WTC11 (cell line): ENCODE measurements around the gene MT1G. TPM values are rescaled to one million over a fixed set of nuclear protein-coding genes. Genes with fewer than 3 reads are reported as not detected.
"Not testable (repeated sequence)": the region's sequence is repeated elsewhere in the genome, so short reads cannot be mapped to it uniquely, and the experiment has no call there.

Experiments
- ATAC-seq: fragments of 200-7000 bp; cut with Tn5 transposase; 2 replicates; pipeline ENCODE4 v1.10.0; 2021; ENCODE audit warnings: mild to moderate bottlenecking, moderate library complexity
- CTCF ChIA-PET: fragments of 300-600 bp; sonication (Branson Sonifier 250); formaldehyde crosslinking; loops from one replicate; lab custom pipeline; 2021; ENCODE audit warnings: antibody characterized with exemption; lab: Charles Lee
- POLR2A ChIA-PET: fragments of 350-600 bp; sonication (Branson Sonifier 250); formaldehyde crosslinking; loops from one replicate; lab custom pipeline; 2021; ENCODE audit warnings: antibody characterized with exemption; lab: Charles Lee
- DNase-seq: peaks from one replicate; pipeline ENCODE4 v3.0.0; 2021; ENCODE audit warnings: low spot score
- H3K27ac Mint-ChIP-seq: 2 replicates; pipeline ENCODE4 v1.8.0; 2021; ENCODE audit warnings: mixed read lengths
- H3K27me3 Mint-ChIP-seq: 2 replicates; pipeline ENCODE4 v1.8.0; 2021; ENCODE audit warnings: low read depth, mild to moderate bottlenecking, moderate library complexity, mixed read lengths
- H3K36me3 Mint-ChIP-seq: 2 replicates; pipeline ENCODE4 v1.8.0; 2021; ENCODE audit warnings: mixed read lengths
- H3K4me1 Mint-ChIP-seq: 2 replicates; pipeline ENCODE4 v1.8.0; 2022; ENCODE audit warnings: mixed read lengths
- H3K4me3 Mint-ChIP-seq: 2 replicates; pipeline ENCODE4 v1.8.0; 2021; ENCODE audit warnings: mild to moderate bottlenecking, moderate library complexity, mixed read lengths
- H3K9me3 Mint-ChIP-seq: 2 replicates; pipeline ENCODE4 v1.8.0; 2021; ENCODE audit warnings: mixed read lengths
- NFE2L1 ChIP-seq: sonication (generic); formaldehyde crosslinking; IDR thresholded peaks from 2 replicates; pipeline ENCODE4 v1.8.1; 2023; ENCODE audit warnings: missing genetic modification reagents
- PRRX2 ChIP-seq: fragments of 250-450 bp; sonication (Bioruptor Pico); IDR thresholded peaks from 2 replicates; pipeline ENCODE4 v1.8.0; 2021; ENCODE audit warnings: mild to moderate bottlenecking
- USF1 ChIP-seq: sonication (generic); formaldehyde crosslinking; IDR thresholded peaks from 2 replicates; pipeline ENCODE4 v1.8.0; 2022; ENCODE audit warnings: mild to moderate bottlenecking, missing genetic modification reagents
- total RNA-seq: library from RNA; stranded (reverse); gene quantifications from 3 replicates; pipeline ENCODE4 v1.2.3, GENCODE V29; 2021
- TF ChIP-seq, protein P1 (sequence below): sonication (generic); formaldehyde crosslinking; IDR thresholded peaks from 2 replicates; pipeline ENCODE4 v1.8.0; 2022; ENCODE audit warnings: mild to moderate bottlenecking, missing genetic modification reagents
- TF ChIP-seq, protein P2 (sequence below): sonication (generic); formaldehyde crosslinking; IDR thresholded peaks from 2 replicates; pipeline ENCODE4 v1.8.1; 2022; ENCODE audit warnings: mild to moderate bottlenecking, moderate library complexity, missing genetic modification reagents
- TF ChIP-seq, protein P3 (sequence below): sonication (generic); formaldehyde crosslinking; IDR thresholded peaks from 2 replicates; pipeline ENCODE4 v1.8.0; 2023; ENCODE audit warnings: missing genetic modification reagents, mild to moderate bottlenecking, borderline replicate concordance

MT1G gene
- total RNA-seq, 1 experiment from 2014 or later = 333 TPM

GRCh38 chr16:56669840-56670619 lies 2.2 kb upstream of the MT1G start:
- Mint-ChIP-seq H3K4me1 (peaks cover 52% of the 10 kb centered on the region), H3K4me3 (peak overlapping the region; percentile 74), H3K36me3 (no peaks in the 10 kb centered on the region), H3K27me3 (peaks cover 85% of the 10 kb centered on the region), H3K27ac (no peak overlapping the region), H3K9me3 (no peaks in the 10 kb centered on the region)
- ChIA-PET POLR2A (interaction anchor here (0.8 to 3.4 kb wide), 8 partner anchors 12 to 62 kb away, joined by 3 to 46 read pairs (median 7); partner anchors contain the start of genes MT1E, MT1F, MT1X and MT2A), CTCF (interaction anchor here (0.6 to 3.6 kb wide), 4 partner anchors 17 to 51 kb away, joined by 3 to 24 read pairs (median 4); no protein-coding TSS in a partner anchor)
- TF ChIP-seq, protein P1, sequence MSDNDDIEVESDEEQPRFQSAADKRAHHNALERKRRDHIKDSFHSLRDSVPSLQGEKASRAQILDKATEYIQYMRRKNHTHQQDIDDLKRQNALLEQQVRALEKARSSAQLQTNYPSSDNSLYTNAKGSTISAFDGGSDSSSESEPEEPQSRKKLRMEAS (CRISPR knock-in tag) = 0 out of 2 replicates have a peak, but pooled peaks have one; percentile 3
- TF ChIP-seq, protein P2, sequence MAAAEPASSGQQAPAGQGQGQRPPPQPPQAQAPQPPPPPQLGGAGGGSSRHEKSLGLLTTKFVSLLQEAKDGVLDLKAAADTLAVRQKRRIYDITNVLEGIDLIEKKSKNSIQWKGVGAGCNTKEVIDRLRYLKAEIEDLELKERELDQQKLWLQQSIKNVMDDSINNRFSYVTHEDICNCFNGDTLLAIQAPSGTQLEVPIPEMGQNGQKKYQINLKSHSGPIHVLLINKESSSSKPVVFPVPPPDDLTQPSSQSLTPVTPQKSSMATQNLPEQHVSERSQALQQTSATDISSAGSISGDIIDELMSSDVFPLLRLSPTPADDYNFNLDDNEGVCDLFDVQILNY (CRISPR knock-in tag) = 0 out of 2 replicates have a peak, but pooled peaks have one; percentile 34
- no peak for TF ChIP-seq PRRX2 (CRISPR knock-in tag)
- no peak for ATAC-seq
- no peak for DNase-seq

- Mint-ChIP-seq H3K4me3 (peak within 1 kb of the TSS; percentile 74), H3K27me3 (peaks cover 93% of the 10 kb centered on the region), H3K9me3 (no peaks in the 10 kb centered on the region), H3K4me1 (peaks cover 45% of the 10 kb centered on the region), H3K36me3 (no peaks in the 10 kb centered on the region), H3K27ac (no peak within 1 kb of the TSS)
- ATAC-seq = peak; percentile 29
- POLR2A ChIA-PET = interaction anchor here (0.7 to 3.4 kb wide), 9 partner anchors 11 to 61 kb away, joined by 3 to 46 read pairs (median 6); partner anchors contain the start of genes MT1E, MT1F, MT1X and MT2A
- peak; percentile 57 for DNase-seq
- CTCF ChIA-PET = interaction anchor here (0.6 to 3.6 kb wide), 4 partner anchors 16 to 50 kb away, joined by 3 to 24 read pairs (median 4); no protein-coding TSS in a partner anchor
- TF ChIP-seq, protein P1 (CRISPR knock-in tag) = peak; percentile 70
- TF ChIP-seq NFE2L1 (CRISPR knock-in tag) = no peak
- TF ChIP-seq, protein P3, sequence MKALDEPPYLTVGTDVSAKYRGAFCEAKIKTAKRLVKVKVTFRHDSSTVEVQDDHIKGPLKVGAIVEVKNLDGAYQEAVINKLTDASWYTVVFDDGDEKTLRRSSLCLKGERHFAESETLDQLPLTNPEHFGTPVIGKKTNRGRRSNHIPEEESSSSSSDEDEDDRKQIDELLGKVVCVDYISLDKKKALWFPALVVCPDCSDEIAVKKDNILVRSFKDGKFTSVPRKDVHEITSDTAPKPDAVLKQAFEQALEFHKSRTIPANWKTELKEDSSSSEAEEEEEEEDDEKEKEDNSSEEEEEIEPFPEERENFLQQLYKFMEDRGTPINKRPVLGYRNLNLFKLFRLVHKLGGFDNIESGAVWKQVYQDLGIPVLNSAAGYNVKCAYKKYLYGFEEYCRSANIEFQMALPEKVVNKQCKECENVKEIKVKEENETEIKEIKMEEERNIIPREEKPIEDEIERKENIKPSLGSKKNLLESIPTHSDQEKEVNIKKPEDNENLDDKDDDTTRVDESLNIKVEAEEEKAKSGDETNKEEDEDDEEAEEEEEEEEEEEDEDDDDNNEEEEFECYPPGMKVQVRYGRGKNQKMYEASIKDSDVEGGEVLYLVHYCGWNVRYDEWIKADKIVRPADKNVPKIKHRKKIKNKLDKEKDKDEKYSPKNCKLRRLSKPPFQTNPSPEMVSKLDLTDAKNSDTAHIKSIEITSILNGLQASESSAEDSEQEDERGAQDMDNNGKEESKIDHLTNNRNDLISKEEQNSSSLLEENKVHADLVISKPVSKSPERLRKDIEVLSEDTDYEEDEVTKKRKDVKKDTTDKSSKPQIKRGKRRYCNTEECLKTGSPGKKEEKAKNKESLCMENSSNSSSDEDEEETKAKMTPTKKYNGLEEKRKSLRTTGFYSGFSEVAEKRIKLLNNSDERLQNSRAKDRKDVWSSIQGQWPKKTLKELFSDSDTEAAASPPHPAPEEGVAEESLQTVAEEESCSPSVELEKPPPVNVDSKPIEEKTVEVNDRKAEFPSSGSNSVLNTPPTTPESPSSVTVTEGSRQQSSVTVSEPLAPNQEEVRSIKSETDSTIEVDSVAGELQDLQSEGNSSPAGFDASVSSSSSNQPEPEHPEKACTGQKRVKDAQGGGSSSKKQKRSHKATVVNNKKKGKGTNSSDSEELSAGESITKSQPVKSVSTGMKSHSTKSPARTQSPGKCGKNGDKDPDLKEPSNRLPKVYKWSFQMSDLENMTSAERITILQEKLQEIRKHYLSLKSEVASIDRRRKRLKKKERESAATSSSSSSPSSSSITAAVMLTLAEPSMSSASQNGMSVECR (CRISPR knock-in tag) = 0 out of 2 replicates have a peak, but pooled peaks have one; percentile 38
- peak; percentile 49; the same call in 1 of the 2 replicates for TF ChIP-seq USF1 (CRISPR knock-in tag)
Observed at GRCh38 chr16:56669005-56669839, 1.4 kb upstream of the MT1G start, which contains the start of gene MT1H. Gene MT1H (plus strand): TSS chr16:56669814. CDS start chr16:56669885, 71 bp downstream.

- ATAC-seq, H3K36me3 Mint-ChIP-seq, H3K27ac Mint-ChIP-seq, DNase-seq, H3K9me3 Mint-ChIP-seq, H3K4me3 Mint-ChIP-seq: not testable (repeated sequence)
- Mint-ChIP-seq H3K4me1 (peaks cover 45% of the 10 kb centered on the region), H3K27me3 (peaks cover 100% of the 10 kb centered on the region)
- POLR2A ChIA-PET = interaction anchor here (1.0 to 1.4 kb wide), 2 partner anchors 39 to 55 kb away, joined by 3 to 4 read pairs; partner anchors contain the start of gene MT1E
- CTCF ChIA-PET = interaction anchor here (1.1 kb wide), 1 partner anchor 36 kb away, joined by 3 read pairs; no protein-coding TSS in a partner anchor
Observed at GRCh38 chr16:56665286-56666261, 2.3 kb downstream of the MT1G start.
